Activated CD4-positive, alpha-beta T cell treated with anti-CD3 and anti-CD28 coated beads, Interleukin-2, amount 50 U/mL, for 4 hours (primary cell): ENCODE measurements around the gene SLC16A5.

Experiments used
- DNase-seq, 2 experiments: peaks; one replicate each; pipeline ENCODE4 v3.0.0-alpha.2; 2020

Gene SLC16A5

DNA sequence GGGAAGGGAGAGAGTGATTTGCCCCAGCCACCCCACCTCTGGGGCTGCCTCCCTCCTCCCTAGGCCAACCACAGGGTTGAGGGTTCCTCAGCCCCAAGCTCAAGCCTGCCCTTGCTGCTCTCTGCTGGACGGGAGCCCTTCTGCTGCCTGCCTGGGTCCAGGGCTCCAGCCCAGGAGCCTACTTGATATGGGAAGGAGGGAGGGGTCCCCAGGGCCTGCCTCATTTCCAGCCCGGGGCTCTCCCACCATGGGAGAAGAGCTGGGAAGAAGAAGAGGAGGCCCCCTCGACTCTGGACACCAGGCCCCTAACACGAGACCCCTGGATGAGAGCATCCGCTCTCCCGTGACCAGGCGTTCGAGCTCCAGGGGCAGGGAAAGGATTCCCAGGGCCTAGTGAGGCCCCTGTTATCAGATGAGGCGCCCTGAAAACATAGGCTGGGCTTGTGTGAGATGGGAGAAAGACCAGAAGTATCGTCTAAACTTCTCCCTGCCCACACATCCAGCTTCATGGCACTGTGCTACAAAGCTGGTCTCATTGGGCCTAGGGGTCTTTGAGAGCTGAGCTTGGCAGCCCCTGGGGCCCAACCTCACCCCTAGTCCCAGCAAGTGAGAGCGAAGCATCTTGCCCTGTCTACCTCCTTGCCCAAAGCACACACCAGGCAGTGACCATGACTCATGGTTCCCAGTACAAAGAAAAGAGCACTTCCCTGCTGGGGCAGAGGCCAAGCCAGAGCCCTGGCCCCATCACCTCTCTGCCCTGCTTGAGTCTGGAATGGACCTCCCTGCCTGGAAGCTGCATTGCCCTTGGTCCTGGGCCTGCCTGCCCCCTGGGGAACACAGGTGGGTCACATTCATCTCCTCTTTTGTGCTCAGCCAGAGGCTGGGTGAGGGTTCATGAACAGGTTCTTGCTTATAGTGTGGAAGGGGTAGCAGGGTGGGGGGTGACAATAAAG lies 987 bp downstream of the SLC16A5 start:
- DNase-seq: no peak

DNA sequence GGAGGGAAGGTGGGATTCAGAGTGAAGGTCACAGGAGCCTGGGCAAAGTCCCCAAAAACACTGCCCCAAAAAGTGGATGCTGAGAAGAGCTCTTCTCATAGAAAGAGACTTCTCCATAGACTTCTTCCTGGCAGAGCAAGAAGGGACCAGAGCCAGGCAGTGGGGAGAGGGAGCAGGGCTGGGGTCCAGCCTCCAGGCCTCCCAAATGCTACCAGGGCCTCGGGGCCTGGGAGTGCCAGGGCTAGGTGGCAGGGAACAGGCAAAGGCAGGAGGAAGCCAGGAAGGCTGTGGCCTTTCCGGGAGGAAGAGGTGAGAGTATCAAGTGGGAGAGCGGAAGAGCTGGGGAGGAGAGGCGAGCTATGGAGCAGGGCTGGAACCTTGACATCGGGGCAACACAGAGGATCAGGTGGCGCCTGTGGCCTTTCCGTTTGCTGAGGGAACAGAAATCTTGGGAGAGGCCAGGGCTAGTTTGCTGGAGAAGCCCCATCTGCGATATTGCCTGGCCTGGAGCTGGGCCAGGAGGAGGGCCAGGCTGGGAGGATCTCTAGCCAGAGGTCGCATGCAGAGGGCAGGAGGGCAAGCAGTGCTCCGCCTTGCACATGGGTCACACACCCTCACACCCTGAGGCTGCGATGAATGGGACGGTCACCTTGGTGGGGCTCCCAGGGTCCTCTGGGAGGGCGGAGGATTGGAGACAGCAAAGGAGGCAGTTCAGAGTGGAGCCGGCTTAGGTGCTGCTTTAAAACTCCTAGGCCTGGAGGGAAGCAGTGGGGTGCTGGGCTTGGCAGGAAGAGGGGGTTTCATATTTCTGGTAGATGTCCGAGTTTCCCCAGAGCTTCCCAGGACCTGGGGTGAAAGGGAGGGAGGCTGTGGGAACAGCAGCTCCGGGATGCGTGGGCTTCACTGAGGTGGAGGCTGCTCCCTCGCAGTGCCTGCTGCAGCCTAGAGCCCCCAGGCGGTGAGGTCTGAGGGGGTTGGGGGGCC lies 3.4 kb downstream of the SLC16A5 start:
- no peak for DNase-seq

DNA sequence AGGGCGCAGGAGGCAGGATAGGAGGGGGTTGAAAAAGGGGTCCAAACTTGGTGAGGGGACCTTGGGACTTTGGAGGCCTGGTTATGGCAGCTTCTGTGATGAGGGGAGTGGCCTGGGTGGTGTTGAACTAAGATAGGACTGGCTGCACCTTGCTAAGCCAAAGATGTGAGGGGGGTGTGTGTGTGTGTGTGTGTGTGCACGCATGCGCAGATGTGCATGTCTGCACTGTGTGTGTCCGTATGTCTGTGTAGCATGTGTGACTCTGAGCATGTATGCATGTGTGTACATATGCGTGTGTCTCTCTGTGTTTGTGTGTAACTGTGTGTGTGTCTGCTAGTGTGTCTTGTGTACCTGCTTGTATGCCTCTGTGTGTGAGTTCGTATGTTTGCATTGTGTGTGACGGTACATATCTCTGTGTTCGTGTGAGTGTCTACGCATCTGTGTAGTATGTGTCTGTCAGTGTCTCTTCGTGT lies 4.1 kb downstream of the SLC16A5 start:
- no peak for DNase-seq

DNA sequence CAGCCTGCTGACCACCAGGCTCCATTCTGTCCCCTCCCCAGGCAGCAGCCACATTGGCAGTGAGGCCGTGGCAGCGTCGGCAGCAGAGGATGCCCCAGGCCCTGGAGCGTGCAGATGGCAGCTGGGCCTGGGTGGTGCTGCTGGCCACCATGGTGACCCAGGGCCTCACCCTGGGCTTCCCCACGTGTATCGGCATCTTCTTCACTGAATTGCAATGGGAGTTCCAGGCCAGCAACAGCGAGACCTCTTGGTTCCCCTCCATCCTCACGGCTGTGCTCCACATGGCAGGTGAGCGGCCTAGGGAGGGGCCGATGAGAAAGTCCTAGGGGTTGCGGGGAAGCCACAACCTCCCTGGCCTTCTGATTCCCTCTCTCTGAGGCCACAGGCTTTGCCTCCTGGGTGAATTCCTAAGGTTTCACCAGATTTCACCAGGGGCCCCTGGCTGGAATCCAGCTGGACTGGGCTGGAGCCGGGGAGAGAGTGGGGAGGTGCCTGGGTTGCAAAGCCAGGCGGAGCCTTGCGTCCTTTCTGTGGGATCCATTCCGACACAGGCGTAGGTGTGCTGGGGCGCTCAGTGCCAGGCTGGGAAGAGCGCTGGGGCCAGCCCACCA lies 5.9 kb downstream of the SLC16A5 start:
- DNase-seq: no peak

DNA sequence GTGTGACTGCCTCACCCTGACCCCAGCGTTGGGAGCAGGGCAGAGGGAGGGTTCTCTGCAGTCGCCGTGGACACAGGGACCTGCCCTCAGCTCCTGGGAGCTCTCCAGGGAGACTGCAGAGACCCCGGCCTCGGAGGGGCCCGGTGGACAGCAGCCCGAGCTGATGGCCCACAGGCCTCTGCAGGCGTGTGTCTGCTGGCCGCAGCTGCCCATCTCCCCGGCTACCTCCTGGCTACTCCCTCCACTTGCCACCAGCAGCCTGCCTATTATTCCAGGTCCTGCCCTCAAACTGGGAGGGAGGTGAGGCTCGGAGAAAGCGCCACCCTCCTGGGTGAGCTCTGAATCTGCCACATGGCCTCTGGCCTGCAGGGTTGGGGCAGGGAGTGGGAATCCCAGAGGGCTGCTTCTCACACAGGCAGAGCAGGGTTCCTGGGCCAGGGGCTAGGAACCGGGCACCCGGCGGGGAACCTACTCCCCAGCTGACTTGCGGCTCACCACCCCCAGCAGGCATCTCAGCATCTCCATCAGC lies 7.2 kb downstream of the SLC16A5 start:
- DNase-seq: no peak

DNA sequence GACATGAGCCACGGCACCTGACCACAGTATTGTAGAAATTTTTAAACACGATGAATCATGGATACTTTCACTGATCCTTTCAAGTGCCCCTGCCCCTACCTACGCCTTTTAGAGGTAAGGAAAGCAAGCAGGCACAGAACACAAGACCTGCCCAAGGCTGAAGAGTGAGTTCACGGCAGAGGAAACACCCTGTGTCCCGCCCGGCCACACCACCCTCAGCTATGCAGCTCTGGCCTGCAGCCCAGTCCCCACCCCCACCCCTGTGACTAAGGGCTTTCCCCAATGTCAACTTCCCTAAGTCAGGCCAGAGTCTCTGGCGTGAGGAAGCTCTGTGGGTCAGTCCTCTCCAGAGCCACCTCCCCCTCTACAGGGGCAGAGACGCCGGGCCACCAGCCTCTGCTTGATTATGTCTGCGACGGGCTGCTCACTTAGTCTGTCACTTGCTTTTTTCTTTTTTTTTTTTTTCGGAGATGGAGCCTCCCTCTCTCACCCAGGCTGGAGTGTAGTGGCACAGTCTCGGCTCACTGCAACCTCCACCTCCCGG lies 8.4 kb downstream of the SLC16A5 start:
- no peak for DNase-seq

DNA sequence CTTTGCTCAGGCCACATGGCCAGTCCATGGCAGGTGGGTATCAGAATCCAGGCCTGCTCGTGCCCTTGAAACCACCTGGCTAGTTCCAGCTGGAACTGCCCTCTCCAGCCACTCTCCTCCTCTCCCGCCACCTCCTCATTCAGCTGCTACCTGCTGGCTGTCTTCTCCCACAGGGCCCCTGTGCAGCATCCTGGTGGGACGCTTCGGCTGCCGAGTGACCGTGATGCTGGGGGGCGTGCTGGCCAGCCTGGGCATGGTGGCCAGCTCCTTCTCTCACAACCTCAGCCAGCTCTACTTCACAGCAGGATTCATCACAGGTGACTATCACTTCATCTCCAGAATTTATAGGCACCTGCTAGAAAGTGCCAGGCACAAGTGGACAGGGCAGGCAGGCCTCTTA lies 10.1 kb downstream of the SLC16A5 start:
- DNase-seq: no peak

DNA sequence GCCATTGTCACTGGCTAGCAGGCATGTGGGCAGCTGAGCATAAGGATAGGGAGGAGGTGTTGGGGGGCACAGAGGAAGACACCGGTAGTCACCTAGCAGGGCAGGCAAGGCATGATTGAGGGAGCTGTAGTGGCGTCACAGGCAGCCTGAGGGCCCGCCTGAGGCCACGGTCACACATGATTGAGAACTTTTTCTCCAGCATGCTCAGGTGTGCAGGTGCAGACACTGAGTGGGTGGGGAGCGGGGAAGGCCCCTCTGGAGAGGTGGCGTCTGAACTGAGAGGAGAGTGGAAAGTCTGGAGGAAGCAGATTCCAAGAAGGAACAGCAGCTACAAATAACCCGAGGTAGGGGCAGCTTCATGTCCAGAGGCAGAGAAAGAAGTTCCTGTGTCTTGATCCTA lies 11.1 kb downstream of the SLC16A5 start:
- no peak for DNase-seq

DNA sequence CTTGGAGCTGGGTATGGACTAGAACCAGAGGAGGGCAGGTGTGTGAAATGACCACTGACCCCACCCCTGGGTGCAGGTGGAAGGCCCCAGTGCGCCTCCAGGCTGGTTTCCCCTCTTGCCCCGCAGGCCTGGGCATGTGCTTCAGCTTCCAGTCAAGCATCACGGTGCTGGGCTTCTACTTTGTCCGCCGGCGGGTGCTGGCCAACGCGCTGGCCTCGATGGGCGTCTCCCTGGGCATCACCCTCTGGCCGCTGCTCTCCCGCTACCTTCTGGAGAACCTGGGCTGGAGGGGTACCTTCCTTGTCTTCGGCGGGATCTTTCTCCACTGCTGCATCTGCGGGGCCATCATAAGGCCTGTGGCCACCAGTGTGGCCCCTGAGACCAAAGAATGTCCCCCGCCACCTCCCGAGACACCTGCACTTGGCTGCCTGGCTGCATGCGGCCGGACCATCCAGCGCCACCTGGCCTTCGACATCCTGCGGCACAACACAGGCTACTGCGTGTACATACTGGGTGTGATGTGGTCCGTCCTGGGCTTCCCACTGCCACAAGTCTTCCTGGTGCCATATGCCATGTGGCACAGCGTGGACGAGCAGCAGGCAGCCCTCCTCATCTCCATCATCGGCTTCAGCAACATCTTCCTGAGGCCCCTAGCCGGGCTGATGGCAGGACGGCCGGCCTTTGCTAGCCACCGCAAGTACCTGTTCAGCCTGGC lies 12.3 kb downstream of the SLC16A5 start:
- no peak for DNase-seq

DNA sequence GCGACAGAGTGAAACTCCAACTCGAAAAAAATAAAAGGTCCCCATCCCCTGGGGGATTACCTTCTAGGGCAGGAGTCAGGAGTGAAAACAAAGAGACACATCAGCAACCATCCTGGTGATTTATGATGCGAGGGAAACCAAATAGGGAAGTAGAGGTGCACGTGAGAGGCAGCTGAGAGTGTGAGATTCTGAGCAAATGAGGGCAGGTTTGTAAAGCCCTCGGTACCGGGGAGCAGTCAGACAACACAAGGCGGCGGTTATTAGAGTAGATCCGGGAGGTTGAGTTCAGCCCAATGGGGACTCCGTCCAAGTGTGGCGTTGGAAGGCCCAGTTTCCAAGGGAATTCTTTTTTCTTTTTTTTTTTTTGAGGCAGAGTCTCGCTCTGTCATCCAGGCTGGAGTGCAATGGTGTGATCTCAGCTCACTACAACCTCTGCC lies 14.6 kb downstream of the SLC16A5 start:
- no peak for DNase-seq

DNA sequence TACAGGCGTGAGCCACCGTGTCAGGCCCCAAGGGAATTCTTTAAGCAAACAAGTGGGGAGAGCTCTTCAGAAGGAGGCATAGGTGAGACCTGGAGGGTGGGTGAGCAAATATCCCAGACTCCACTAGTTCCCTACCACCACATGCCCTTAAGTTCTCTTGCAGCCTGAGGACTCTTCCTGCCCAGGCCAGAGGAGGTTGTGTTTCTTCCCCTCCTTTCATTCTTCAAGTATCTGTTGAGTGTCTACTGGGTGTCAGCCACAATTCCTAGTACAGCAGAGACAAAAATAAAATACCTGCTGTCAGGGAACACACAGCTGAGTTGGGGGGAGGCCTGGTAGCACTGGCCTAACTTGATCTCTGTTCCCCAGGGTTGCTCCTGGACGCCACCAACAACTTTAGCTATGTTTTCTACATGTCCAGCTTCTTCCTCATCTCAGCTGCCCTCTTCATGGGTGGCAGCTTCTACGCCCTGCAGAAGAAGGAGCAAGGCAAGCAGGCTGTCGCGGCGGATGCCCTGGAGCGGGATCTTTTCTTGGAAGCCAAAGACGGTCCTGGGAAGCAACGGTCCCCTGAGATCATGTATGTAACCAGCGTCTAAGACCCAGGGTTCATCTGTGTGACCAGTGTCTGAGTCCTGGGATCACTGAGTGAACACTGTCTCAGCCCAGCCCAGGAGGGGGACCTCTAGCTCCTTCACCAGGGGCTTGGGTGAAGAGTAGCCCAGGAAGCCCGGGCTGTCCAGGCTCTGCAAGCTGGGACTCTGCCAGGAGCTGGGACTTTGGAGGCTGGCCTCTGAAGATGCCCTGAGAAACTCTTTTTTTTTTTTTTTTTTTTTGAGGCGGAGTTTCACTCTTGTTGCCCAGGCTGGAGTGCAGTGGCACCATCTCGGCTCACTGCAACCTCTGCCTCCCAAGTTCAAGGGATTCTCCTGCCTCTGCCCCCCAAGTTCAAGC lies 16.1 kb downstream of the SLC16A5 start:
- no peak for DNase-seq

DNA sequence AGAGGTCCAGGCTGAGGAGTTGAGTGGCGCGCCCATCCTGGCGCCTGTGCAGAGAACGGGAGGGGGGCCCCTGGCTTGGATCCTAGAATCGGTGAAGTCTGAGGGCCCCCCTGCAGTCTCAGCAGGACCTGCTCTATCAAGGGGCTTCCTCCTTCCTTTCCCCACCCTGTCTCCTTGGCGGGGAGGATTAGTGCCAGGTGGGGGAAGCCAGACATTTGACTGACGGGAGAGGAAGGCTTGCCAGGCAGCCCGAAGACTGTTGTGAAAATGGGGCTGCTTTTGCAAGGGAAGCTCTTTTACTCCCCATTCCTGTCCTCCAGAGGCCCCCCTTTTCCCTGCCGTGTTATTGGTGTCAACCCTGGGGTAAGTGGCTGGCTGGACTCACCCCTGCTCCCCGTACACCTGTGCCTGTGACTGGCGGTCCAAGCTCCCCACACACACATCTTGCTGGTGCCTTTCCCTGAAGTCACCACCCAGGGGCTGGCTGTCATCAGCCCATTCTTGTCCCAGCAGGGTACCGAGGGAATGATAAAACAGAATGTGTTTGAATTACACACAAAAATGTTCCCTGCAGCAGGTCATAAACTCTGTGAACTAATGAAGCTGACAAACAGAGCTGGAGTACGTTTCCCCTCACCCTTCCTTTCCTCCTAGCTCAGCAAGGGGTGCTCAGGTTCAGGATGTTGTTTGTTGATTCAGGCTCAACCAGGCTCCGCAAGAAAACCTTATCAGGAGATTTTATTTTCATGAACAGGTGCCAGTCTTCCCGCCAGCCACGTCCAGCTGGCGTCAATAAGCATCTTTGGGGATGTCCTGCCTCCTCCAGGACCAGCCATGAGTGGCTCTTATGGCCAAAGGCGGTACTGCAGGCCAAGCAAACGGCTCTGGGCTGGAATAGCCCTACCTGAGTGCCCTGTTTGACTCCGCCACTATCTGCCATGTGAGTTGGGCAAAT lies 17.6 kb downstream of the SLC16A5 start:
- DNase-seq: no peak

DNA sequence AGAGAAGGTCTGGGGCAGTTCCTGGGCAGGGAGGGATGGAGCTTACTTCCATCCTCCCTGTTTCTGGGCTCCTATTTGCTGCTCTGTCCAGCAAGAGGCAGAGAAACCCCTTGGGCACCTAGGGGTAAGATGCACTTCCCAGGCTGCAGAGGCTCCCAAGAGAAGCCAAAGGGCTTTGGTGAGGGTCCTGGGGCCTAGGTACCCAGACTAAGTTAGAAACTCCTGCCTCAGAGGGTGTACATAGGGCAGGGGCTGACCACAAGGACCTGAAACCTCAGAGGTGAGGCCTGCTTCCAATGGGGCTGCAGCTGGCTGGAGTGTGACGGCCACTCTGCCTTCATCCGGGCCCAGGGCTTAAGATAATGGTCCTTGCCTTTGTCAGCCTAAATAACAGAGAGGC lies 20.4 kb downstream of the SLC16A5 start:
- no peak for DNase-seq

DNA sequence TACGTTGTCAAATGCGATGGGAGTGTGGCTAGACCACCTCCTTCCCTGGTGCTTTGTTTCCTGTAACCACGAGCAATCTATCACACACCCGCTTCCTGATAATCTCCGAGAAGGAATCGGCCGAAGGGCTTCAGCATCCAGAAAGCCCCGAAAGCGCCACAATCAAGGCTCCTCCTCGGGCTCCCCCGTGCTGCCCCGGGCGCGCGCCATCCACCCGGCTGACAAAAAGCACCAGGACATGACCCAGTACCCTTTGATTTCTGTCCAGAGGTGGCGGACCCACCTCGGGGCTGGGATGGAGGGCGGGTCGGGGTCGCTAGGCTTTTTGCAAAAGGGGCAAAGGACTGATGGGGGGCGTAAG lies 21.3 kb downstream of the SLC16A5 start:
- no peak for DNase-seq

DNA sequence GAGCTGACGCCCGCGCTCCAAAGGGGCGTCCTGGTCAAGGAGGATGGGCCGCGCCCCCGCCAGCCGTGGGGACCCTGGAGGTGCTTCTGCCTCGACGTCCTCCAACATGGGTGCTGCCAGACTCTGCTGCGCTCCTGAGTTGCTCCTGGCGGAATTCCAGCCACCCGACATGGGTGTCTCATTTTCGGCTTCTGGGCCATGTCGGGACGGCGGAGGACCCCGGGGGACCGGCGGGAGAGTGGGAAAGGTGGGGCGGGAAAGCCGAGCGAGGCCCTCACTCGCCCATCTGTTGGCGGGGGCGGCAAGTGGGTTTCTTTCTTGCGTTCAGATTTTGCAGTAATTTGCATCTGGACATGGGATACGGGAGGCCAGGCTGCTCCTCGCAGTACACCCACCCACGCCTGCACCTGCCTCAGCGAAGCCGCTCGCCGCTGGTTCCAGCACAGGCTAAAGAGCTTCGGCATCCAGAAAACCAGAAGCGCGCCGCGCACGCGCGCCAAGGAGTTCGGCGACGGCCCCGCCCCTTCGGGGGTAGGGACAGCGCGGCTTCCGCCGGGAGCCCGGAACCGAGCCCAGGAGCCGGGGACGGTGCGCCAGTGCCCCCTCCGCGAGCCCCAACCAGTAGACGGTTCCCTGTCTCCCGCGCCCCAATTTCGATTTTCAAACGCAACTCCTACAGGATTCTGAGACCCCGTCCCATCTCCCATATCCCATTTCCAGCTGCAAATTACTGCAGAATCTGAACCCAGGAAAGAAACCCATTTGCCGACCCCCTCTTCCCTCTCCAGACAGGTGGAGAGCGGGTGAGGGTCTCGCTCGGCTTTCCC lies 21.9 kb downstream of the SLC16A5 start, which contains the start of gene ARMC7:
Gene ARMC7, plus strand, starts transcription at position 563 of the 827 bp plus-strand sequence. CDS start 320 bp downstream, outside the sequence.
- DNase-seq: peak; percentile 85 to 86

DNA sequence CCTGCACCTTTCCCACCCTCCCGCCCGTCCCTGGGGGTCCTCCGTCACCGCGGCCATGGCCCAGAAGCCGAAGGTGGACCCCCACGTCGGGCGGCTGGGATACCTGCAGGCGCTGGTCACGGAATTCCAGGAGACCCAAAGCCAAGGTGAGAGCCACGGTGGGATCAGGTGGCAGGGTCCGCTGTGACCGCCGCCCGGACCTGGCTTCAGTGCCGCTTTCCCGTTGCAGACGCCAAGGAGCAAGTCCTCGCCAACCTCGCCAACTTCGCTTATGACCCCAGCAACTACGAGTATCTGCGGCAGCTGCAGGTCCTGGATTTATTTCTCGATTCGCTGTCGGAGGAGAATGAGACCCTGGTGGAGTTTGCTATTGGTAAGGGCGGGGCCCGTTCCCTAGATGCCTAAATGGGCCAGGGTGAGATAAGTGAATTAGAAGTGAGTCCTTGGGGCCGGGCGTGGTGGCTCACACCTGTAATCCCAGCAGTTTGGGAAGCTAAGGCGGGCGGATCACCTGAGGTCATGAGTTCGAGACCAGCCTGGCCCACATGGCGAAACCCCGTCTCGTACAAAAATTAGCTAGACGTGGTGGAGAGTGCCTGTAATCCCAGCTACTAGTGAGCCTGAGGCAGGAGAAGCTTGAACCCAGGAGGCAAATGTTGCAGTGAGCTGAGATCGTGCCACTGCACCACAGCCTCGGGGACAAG lies 22.6 kb downstream of the SLC16A5 start:
- DNase-seq: no peak

DNA sequence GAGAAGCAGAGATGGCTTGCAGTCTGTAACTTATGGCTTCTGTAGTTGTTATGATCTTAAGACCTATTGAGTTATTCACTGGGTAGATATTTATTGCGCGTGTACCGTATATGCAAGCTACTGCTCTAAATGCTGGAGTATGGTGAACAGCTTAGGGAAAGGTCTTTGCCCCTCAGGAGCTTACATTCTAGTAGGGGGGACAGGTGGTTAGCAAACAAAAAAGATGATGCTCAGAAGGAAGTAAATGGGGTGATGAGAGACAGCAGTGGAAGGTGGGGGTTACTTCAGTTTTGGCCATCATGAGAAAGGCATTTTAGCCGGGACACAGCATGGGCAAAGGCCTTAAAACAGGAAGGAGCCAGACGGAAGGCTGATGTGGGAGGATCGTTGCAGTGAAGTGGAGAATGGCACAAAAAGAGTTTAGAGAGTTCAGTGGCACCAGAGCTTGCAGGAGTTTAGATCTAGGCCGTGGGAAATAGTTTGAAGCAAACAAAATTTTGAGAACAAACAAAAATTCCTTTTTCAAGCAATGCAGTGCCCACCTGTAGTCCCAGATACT lies 24.1 kb downstream of the SLC16A5 start:
- DNase-seq: no peak
